GM19438 (cell line): Measurements from ENCODE around the gene ETS1.
"Not testable (repeated sequence)": the region's sequence is repeated elsewhere in the genome, so short reads cannot be mapped to it uniquely, and the experiment has no call there.

ENCODE experiments used
- ATAC-seq: cut with Tn5 transposase; IDR thresholded peaks from one replicate; pipeline ENCODE4 v1.9.1; 2021; ENCODE audit warnings: low read depth; ENCODE audit not compliant: unreplicated experiment

The ETS1 gene

DNA sequence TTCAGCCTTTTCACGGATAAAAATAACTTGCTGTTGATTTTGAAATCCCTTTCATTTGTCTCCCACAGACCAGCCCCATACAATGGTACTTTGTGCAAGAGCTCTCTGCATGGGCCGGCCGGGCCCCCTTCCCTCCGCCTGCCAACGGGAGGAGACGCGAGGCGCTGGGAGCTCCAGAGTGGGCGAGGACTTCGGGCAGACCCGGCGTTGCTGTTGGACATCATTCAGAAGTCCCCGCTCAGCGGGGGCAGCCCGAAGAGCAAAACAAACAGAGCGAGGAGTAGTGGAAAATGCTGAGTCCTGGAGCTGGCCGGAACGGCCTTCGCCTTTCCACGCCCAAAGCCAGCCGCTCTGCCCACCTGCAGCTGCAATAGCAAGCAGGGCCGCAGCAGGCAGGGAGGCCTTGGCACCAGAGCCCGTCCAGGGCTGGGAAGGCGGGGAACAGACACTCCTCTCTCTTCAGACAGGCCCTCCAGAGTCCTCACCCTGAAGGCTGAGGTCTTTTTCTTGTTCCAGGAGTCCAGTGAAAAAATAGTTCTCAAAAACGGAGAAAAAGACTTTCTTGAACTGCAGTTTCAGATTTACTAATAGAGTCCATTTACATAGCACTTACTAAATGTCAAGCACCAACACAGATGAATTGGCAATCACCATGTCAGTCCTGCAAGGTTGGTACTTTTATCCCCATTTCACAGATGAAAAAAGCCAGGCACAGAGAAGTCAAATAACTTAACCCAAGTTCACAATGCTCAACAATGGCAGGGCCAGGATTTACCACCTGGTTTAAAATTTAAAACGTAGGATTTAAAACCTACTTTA lies 135.5 kb downstream of the ETS1 start:
- no peak for ATAC-seq

DNA sequence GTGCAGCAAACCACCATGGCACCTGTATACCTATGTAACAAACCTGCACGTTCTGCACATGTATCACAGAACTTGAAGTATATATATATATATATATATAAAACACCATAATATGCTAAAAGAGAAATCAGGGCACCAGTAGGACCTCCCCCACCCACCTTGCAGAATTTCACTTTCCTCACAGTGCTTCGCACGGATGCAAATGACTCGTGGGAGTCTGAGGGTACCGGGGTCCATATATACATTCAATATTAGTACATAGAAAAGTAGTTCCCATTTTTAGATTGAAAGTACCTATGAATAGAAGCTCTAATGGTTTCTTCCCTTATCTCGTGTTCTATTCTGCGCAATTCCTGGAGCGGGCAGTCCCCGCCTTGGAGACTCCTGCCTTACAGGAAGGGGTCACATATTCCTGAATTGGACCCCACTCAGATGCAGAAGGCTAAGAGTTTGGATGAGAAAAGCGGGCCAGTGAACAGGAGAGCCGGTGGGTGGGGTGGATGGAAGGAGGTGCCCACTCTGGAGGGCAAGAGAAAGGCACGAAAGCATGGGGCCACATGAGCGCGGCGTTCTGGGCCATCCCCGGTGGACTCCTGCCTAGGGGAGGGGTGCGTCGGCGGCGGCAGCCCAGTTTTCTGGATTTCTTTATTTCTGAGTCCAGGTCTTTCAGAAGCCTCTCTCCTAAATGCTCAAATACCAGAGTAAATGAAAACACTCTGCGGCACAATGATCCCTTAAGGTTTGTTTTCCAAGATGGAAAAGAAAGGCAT lies 136.3 kb downstream of the ETS1 start:
- ATAC-seq = no peak

DNA sequence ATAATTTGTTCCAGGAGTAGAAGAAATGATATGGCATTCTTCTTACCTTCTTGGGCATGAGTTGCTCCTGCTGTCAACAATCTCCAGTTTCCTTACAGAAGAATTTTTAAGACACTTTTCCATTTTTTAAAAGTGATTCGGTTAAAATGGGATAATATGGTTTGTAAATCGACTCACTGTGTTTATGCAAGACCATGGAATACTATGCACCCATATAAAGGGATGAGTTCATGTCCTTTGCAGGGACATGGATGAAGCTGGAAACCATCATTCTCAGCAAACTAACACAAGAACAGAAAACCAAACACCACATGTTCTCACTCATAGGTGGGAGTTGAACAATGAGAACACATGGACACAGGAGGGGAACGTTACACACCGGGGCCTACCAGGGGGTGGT lies 136.9 kb downstream of the ETS1 start:
- ATAC-seq = not testable (repeated sequence)

DNA sequence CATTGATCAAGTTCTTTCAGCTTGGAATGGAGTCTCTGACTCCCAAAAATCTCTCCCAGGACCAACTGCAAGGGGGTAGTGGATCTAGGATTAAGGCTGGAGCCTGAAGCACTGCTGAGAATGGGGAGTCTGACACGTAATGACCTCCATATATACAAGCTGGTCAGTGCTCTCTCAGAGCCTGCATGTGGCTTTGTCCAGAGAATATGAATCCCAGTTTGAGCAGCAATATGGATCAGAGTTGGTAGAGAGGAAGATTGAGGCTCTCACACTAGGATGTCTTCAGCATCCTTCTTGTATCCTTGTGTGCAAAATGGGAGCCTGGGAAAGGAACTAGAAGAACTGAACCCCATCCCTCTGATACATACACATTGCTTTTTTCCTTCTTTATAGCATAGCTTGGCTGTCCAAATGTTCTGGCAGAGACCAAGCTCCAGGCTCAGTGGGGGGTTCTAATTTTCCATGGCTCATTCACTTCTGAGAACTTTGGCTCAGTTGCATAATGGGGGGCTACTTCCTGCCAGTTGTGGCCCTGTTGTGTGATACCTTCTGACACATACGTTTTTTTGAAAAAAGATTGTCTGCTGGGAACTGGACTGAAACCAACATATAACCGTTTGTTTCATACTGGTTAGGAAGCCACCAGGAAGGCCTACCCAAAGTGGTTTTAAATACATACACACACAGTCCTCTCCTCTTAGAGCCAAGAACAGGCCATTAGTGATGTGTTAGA lies 138.2 kb downstream of the ETS1 start:
- no peak for ATAC-seq

- no peak for ATAC-seq
Measured at GRCh38 chr11:128448200-128448886, 139.0 kb downstream of the ETS1 start.

GRCh38 chr11:128447233-128447632 lies 140.1 kb downstream of the ETS1 start:
- no peak for ATAC-seq

- ATAC-seq = not testable (repeated sequence)
Measured at GRCh38 chr11:128445921-128446320, 141.4 kb downstream of the ETS1 start.

GRCh38 chr11:128437136-128437535 lies 150.2 kb downstream of the ETS1 start:
- no peak for ATAC-seq

DNA sequence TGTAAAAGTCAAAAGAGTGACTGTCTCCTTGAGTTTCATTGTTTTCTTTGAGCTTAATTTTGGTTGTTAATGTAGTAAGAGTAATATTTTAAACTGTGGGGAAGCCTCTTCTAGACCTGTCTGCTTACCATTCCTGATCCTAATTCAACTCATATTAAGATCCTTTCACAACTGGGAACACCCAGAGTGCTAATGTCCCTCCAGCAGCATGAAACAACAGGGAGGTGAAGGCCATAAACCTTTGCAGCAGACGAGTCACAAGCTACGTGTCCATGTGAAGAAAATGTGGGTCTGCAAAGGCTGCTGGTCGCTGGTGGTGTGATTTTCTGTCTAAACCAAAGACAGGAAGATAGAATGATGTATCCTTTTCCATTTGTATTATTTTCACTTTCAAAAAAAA lies 152.5 kb downstream of the ETS1 start:
- no peak for ATAC-seq

- ATAC-seq = no peak
Measured at GRCh38 chr11:128434411-128434810, 152.9 kb downstream of the ETS1 start.

DNA sequence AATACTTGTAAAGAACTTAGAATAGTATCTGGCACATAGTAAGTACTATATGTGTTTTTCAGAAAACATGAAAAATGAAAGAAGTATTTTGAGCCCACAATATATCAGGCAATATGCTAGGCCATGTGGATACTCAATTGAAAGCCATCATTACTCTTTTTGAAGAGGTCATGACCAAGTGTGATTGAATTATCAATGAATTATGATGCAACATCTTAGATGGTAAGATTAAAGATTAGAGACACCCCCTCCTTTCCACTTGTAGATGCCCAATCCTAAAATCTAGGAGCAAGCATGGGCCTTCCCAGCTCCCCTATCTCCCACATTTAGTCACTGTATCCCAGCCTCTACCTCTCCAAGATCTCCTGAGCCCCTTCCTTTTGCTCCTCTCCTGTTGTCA lies 154.4 kb downstream of the ETS1 start:
- ATAC-seq = no peak

DNA sequence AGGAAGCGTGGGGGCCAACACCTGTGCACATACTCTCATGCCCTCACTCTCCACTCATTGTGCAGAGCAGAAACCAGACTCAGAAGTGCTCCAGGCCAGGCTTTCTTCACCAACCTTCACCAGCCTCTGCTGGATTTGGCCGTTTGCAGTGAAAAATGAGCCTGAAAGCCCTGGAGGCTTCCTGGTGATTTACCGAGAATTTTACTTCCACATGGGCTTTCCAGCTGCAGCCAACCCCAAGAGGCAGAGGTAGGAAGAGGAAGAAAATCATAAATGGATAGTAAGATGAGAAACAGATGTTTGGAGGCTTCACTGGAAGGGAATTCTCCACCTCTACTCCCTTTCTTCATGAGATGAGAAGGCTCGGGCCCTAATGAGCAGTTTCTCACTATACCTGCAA lies 155.4 kb downstream of the ETS1 start:
- no peak for ATAC-seq

GRCh38 chr11:128428935-128429334 lies 158.4 kb downstream of the ETS1 start:
- ATAC-seq = no peak

GRCh38 chr11:128424851-128425285 lies 162.5 kb downstream of the ETS1 start:
- no peak for ATAC-seq

DNA sequence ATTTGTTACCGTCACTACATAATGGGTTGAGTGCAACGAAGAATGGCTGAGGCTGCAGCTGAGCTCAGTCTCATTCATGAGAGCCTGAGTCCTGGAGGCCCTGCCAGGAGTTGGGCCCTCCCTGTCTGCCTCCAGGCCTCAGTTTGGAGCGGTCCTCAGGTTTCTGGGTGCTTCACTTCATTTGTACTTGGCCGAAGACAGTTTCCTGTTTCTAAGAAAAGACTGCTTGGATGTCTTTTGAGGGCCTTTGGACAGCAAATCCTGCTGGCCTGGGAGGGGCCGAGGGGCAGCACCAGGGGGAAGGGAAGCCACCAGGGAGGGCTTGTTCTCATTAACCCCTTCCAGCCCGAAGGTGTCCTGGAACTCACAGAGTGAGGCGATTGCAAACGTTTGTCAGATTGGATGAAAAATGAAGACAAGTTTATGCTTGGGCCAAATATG lies 163.1 kb downstream of the ETS1 start:
- ATAC-seq = no peak

GRCh38 chr11:128422576-128423370 lies 164.6 kb downstream of the ETS1 start:
- ATAC-seq = no peak

GRCh38 chr11:128421577-128422330 lies 165.6 kb downstream of the ETS1 start:
- no peak for ATAC-seq

- no peak for ATAC-seq
Measured at GRCh38 chr11:128420951-128421350, 166.4 kb downstream of the ETS1 start.

DNA sequence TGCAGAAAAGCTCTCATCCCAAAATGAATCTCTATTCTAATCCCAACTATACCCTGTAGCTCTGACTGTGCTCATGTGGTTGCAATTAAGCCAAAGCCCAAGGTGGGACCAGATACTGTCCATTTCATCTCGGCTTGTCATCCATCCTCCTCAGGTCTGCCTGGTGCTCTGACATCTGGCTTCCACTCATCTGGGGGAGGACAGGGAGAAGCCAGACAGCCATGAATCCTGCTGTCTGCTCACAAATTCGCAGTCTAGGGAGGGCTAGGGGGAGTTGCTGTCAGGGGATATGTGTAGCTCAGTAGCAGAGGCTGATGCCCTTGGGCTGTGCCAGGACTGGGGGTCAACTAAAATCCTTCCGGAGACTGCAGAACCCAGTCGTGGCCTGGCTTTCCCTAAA lies 167.1 kb downstream of the ETS1 start:
- ATAC-seq = no peak
